Gastroesophageal sphincter (tissue), 2 donors: ENCODE results near the gene PRKN.

Experiments
- EP300 ChIP-seq: sonication (generic); formaldehyde crosslinking; IDR thresholded peaks from one replicate; pipeline ENCODE4 v1.6.1; 2017; ENCODE audit warnings: antibody characterized with exemption, mild to moderate bottlenecking
- POLR2A ChIP-seq, 2 donors: fragments of 450-650 bp; IDR thresholded peaks; one replicate each; pipeline ENCODE4 v1.6.1; 2017; ENCODE audit warnings: antibody characterized with exemption in 2 of 2, mild to moderate bottlenecking in 2 of 2, moderate library complexity in 1 of 2

DNA sequence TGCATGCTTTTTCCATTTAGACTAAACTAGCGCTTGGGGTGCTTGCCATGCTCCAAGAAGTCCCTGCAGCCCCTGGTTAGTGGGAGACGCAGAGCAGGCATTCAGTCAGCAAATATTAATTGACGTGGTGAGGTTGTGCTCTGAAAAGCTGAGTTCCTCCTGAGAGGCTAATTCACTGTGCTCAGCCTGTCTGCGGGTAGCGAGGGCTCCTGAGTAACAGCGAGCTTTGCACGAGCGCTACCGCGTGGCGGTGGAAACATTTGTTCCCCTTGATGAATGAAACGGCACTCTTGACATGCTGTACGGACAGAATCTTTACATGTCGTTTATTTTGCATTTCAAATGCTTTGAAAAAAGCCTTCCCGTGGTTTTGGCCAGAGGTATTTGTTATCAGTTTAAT is 1283.1 kb downstream of the PRKN start:
- TF ChIP-seq EP300, result no peak
- TF ChIP-seq POLR2A (IDR thresholded peaks at IDR 0.05), result no peak
